ENCODE measurements around the gene RNF157. TPM values are rescaled to one million over a fixed set of nuclear protein-coding genes. Genes with fewer than 3 reads are reported as not detected.

Gene RNF157
- total and polyA plus RNA-seq, 9 of the 15 experiments (the other 6 are each of a cell fraction or from before 2014, with no cell fraction given): 8.1 to 31.7 (median 20.8) TPM

DNA sequence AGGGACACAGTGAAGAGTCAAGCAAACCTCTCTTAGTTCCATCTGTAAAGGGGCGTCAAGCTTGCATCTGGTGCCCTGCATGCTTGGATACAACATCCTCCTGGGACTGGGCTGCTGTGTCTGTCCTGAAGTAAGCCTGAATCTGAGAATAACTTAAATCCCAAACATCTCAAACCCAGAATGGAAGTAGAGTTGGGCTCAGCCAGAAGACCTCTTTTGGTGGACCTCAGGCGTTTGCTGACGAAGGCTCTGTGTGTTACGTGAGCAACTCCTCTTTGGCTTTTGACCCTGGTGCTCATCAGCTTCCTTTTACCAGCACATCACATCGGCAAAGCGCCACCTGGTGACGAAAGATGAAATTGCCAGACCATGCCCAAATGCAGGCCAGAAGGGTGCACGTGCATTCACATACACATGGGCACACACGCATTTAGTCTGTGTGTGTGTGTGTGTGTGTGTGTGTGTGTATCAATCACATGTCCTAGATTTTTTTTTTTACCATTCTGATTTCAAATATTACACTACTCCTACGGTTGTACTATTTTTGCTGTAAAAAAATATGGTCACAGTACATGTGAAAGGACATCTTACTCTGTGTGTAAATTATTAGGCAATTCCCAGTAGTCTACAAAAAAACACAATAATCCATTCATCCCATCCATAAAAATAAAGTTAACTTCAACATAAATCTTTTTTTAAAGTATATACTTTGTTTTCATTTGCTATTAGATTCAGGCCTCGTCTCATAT, 58.1 kb downstream of the RNF157 start (continued):
- TF ChIP-seq, protein P1, sequence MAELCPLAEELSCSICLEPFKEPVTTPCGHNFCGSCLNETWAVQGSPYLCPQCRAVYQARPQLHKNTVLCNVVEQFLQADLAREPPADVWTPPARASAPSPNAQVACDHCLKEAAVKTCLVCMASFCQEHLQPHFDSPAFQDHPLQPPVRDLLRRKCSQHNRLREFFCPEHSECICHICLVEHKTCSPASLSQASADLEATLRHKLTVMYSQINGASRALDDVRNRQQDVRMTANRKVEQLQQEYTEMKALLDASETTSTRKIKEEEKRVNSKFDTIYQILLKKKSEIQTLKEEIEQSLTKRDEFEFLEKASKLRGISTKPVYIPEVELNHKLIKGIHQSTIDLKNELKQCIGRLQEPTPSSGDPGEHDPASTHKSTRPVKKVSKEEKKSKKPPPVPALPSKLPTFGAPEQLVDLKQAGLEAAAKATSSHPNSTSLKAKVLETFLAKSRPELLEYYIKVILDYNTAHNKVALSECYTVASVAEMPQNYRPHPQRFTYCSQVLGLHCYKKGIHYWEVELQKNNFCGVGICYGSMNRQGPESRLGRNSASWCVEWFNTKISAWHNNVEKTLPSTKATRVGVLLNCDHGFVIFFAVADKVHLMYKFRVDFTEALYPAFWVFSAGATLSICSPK (IDR thresholded peaks at IDR 0.05; ENCODE audit: borderline replicate concordance): no peak
- TF ChIP-seq, protein P2, sequence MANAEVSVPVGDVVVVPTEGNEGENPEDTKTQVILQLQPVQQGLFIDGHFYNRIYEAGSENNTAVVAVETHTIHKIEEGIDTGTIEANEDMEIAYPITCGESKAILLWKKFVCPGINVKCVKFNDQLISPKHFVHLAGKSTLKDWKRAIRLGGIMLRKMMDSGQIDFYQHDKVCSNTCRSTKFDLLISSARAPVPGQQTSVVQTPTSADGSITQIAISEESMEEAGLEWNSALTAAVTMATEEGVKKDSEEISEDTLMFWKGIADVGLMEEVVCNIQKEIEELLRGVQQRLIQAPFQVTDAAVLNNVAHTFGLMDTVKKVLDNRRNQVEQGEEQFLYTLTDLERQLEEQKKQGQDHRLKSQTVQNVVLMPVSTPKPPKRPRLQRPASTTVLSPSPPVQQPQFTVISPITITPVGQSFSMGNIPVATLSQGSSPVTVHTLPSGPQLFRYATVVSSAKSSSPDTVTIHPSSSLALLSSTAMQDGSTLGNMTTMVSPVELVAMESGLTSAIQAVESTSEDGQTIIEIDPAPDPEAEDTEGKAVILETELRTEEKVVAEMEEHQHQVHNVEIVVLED (CRISPR knock-in tag; IDR thresholded peaks at IDR 0.05): no peak
- 0 out of 2 replicates have a peak, but pooled peaks have one; percentile 17 for TF ChIP-seq TOE1 (IDR thresholded peaks at IDR 0.05; ENCODE audit: borderline replicate concordance)
- no peak for TF ChIP-seq TOE1 (CRISPR knock-in tag; IDR thresholded peaks at IDR 0.05; ENCODE audit: borderline replicate concordance, low read depth)
- TF ChIP-seq ADNP (tag; IDR thresholded peaks at IDR 0.05): no peak
- no peak for TF ChIP-seq PHTF2 (CRISPR knock-in tag; IDR thresholded peaks at IDR 0.05)
- TF ChIP-seq RBM14 (IDR thresholded peaks at IDR 0.05; ENCODE audit: borderline replicate concordance, insufficient read depth, low read depth, low read length): no peak
- no peak for TF ChIP-seq ZNF551 (CRISPR knock-in tag; IDR thresholded peaks at IDR 0.05)
- TF ChIP-seq, protein P3, sequence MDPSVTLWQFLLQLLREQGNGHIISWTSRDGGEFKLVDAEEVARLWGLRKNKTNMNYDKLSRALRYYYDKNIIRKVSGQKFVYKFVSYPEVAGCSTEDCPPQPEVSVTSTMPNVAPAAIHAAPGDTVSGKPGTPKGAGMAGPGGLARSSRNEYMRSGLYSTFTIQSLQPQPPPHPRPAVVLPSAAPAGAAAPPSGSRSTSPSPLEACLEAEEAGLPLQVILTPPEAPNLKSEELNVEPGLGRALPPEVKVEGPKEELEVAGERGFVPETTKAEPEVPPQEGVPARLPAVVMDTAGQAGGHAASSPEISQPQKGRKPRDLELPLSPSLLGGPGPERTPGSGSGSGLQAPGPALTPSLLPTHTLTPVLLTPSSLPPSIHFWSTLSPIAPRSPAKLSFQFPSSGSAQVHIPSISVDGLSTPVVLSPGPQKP (CRISPR knock-in tag; IDR thresholded peaks at IDR 0.05): no peak
- 0 out of 2 replicates have a peak, but pooled peaks have one; percentile 38 for TF ChIP-seq MEF2D (tag; conservative IDR thresholded peaks at IDR 0.05; ENCODE audit: low read depth)
- TF ChIP-seq KDM4B (IDR thresholded peaks at IDR 0.05; ENCODE audit: borderline replicate concordance in 2 of 2, low read depth in 1 of 2): no peak
- TF ChIP-seq, protein P4, sequence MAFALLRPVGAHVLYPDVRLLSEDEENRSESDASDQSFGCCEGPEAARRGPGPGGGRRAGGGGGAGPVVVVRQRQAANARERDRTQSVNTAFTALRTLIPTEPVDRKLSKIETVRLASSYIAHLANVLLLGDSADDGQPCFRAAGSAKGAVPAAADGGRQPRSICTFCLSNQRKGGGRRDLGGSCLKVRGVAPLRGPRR (CRISPR knock-in tag; IDR thresholded peaks at IDR 0.05): no peak
- TF ChIP-seq SAP30 (IDR thresholded peaks at IDR 0.05; ENCODE audit: borderline replicate concordance, insufficient read depth, low read depth, low read length, poor library complexity, severe bottlenecking): no peak
- TF ChIP-seq, protein P5, sequence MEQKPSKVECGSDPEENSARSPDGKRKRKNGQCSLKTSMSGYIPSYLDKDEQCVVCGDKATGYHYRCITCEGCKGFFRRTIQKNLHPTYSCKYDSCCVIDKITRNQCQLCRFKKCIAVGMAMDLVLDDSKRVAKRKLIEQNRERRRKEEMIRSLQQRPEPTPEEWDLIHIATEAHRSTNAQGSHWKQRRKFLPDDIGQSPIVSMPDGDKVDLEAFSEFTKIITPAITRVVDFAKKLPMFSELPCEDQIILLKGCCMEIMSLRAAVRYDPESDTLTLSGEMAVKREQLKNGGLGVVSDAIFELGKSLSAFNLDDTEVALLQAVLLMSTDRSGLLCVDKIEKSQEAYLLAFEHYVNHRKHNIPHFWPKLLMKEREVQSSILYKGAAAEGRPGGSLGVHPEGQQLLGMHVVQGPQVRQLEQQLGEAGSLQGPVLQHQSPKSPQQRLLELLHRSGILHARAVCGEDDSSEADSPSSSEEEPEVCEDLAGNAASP (IDR thresholded peaks at IDR 0.05): no peak
- TF ChIP-seq RNF2 (IDR thresholded peaks at IDR 0.05): peak; percentile 57; the same call in 1 of the 2 replicates
- TF ChIP-seq, protein P6, sequence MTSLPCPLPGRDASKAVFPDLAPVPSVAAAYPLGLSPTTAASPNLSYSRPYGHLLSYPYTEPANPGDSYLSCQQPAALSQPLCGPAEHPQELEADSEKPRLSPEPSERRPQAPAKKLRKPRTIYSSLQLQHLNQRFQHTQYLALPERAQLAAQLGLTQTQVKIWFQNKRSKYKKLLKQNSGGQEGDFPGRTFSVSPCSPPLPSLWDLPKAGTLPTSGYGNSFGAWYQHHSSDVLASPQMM (CRISPR knock-in tag; IDR thresholded peaks at IDR 0.05): no peak
- TF ChIP-seq IRF2 (CRISPR knock-in tag; IDR thresholded peaks at IDR 0.05): no peak
- TF ChIP-seq SAFB2 (IDR thresholded peaks at IDR 0.05; ENCODE audit: borderline replicate concordance, low read depth, low read length, severe bottlenecking): no peak
- TF ChIP-seq RFX7 (CRISPR knock-in tag; IDR thresholded peaks at IDR 0.05): no peak
- TF ChIP-seq NFRKB (IDR thresholded peaks at IDR 0.05; ENCODE audit: low read depth): no peak
- TF ChIP-seq NR2F6 (CRISPR knock-in tag; IDR thresholded peaks at IDR 0.05): no peak
